GM12878 (cell line): ENCODE data around the gene DISC1.
"Not testable (repeated sequence)": the region's sequence is repeated elsewhere in the genome, so short reads cannot be mapped to it uniquely, and the experiment has no call there.

Experiments
- BMI1 ChIP-seq: fragments of 450-650 bp; IDR thresholded peaks from 2 replicates; pipeline ENCODE4 v1.6.1; 2016; ENCODE audit warnings: mild to moderate bottlenecking, moderate library complexity, borderline replicate concordance
- CBX3 ChIP-seq: fragments of 200-600 bp; sonication (generic); IDR thresholded peaks from 2 replicates; pipeline ENCODE4 v1.6.1; 2016; ENCODE audit warnings: low read depth, borderline replicate concordance
- CEBPZ ChIP-seq: fragments of 150-350 bp; IDR thresholded peaks from 2 replicates; pipeline ENCODE4 v1.6.1; 2016; ENCODE audit warnings: low read depth, low read length
- EP300 ChIP-seq, 2 experiments: fragments of 150-350 bp in 1 of 2; IDR thresholded peaks; 2 replicates each; pipeline ENCODE4 v1.6.1; 2011 to 2012; ENCODE audit warnings: low read depth in 2 of 2, low read length in 2 of 2, borderline replicate concordance in 1 of 2, improper control_type of control experiment in 1 of 2, inconsistent platforms in 1 of 2; ENCODE audit not compliant: control insufficient read depth in 1 of 2
- HCFC1 ChIP-seq: fragments of 150-350 bp; IDR thresholded peaks from 2 replicates; pipeline ENCODE4 v1.6.1; 2014; ENCODE audit warnings: low read length
- REST ChIP-seq: IDR thresholded peaks from 2 replicates; pipeline ENCODE4 v1.6.1; 2012; ENCODE audit warnings: mild to moderate bottlenecking, low read depth, low read length
- ZZZ3 ChIP-seq: IDR thresholded peaks from 2 replicates; pipeline ENCODE4 v1.6.1; 2011; ENCODE audit warnings: low read depth; ENCODE audit not compliant: control insufficient read depth, insufficient read length

DNA sequence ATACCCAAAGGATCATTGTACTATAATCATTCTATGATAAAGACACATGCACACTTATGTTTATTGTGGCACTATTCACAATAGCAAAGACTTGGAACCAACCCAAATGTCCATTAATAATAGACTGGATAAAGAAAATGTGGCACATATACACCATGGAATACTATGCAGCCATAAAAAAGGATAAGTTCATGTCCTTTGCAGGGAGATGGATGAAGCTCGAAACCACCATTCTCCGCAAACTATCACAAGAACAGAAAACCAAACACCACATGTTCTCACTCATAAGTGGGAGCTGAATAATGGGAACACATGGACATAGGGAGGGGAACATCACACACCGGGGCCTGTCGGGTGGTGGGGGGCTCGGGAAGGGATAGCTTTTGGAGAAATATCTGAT, 321.5 kb downstream of the DISC1 start:
- TF ChIP-seq EP300 (IDR thresholded peaks at IDR 0.05; ENCODE audit: borderline replicate concordance in 1 of 2, control insufficient read depth in 1 of 2, low read depth in 2 of 2, low read length in 2 of 2); ZZZ3; CEBPZ; REST; HCFC1; BMI1; CBX3: not testable (repeated sequence)
